Measurements from ENCODE around the gene CCDC60. TPM values are rescaled to one million over a fixed set of nuclear protein-coding genes. Genes with fewer than 3 reads are reported as not detected.
A peak's percentile ranks its signal among the peaks of the same experiment; 100 is the strongest.

Gene CCDC60
- total and polyA plus RNA-seq, 10 of the 15 experiments (the other 5 are each of a cell fraction or from before 2014, with no cell fraction given) = 0.19 TPM; not detected in 9

DNA sequence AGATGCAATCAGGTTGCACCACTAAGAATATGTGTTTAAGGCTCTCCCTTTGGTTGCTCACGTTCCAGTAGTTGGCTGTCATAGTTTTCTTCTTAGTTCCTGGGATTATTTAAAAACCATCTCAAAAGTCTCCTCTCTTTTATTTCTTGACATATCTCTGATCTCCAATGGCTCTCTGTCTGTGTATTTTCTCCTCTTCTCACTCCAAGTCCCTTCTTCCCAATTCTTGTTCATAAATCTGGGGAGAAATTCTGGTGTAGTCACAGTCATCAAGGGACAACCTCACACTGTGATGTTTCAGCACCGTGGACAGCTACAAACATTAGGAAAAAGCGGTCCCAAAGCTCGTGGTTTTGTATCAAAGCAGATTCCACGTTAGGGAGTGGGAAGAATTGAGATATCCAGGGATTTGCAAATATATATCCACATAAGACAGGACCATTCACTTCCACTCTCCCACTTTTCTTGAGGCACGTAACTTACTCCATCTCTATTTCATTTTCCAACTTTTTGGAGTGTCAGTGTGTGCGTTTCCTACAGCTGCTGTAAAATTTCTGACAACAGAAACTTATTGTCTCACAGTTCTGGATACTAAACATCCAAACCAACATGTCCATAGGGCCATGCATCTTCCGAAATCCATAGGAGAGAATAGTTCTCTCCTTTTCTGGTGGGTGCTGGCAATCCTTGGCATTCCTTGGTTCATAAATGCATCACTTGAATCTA is 178.4 kb downstream of the CCDC60 start:
- FAIRE-seq = no peak
- intact Hi-C loops (cut with micrococcal nuclease; ENCODE audit: unreplicated experiment) = no loop called here
- ChIA-PET RAD21 (ENCODE audit: unreplicated experiment) (no interaction called here), CTCF (no interaction called here), POLR2A (no interaction called here), SMC1A (ENCODE audit: uncharacterized antibody, unreplicated experiment) (interaction anchor here (0.7 kb wide), 1 partner anchor 100 kb away, joined by 3 read pairs; no protein-coding TSS in a partner anchor)
- H3K4me1 ChIP-seq (ENCODE audit: control insufficient read depth, insufficient read depth, low read length) = no peaks in the 10 kb centered on the region
- no peak overlapping the region for H2AFZ ChIP-seq (ENCODE audit: control insufficient read depth, low read depth, low read length)
- H3K27me3 ChIP-seq (replicated peaks in 1 of 2; ENCODE audit: control insufficient read depth in 2 of 2, insufficient read depth in 2 of 2, low read length in 1 of 2) = no peaks in the 10 kb centered on the region; a peak in 1 of 4 replicates
- H3K4me3 ChIP-seq = no peak overlapping the region
- 15% methylated on average over 8 of the region's 8 CpGs for WGBS (ENCODE audit: insufficient coverage, insufficient replicate concordance, low lambda C conversion rate, missing lambda C conversion rate)
- in situ Hi-C loops (cut with MboI) = no loop called here
- TF ChIP-seq, protein P1, sequence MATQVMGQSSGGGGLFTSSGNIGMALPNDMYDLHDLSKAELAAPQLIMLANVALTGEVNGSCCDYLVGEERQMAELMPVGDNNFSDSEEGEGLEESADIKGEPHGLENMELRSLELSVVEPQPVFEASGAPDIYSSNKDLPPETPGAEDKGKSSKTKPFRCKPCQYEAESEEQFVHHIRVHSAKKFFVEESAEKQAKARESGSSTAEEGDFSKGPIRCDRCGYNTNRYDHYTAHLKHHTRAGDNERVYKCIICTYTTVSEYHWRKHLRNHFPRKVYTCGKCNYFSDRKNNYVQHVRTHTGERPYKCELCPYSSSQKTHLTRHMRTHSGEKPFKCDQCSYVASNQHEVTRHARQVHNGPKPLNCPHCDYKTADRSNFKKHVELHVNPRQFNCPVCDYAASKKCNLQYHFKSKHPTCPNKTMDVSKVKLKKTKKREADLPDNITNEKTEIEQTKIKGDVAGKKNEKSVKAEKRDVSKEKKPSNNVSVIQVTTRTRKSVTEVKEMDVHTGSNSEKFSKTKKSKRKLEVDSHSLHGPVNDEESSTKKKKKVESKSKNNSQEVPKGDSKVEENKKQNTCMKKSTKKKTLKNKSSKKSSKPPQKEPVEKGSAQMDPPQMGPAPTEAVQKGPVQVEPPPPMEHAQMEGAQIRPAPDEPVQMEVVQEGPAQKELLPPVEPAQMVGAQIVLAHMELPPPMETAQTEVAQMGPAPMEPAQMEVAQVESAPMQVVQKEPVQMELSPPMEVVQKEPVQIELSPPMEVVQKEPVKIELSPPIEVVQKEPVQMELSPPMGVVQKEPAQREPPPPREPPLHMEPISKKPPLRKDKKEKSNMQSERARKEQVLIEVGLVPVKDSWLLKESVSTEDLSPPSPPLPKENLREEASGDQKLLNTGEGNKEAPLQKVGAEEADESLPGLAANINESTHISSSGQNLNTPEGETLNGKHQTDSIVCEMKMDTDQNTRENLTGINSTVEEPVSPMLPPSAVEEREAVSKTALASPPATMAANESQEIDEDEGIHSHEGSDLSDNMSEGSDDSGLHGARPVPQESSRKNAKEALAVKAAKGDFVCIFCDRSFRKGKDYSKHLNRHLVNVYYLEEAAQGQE (IDR thresholded peaks at IDR 0.05; ENCODE audit: low read depth, low read length) = peak; percentile 89
- no peak for TF ChIP-seq EED (IDR thresholded peaks at IDR 0.05; ENCODE audit: low read depth)
- no peak for ATAC-seq
- no peaks in the 10 kb centered on the region for H3K9me3 ChIP-seq (replicated peaks; ENCODE audit: control insufficient read depth, insufficient read depth, low read length)
- BruUV-seq (replicated peaks) = no TSS peak
- H3K79me2 ChIP-seq (ENCODE audit: control insufficient read depth, insufficient read depth, low read length) = no peaks in the 10 kb centered on the region
- no peaks in the 10 kb centered on the region for H3K36me3 ChIP-seq (ENCODE audit: control insufficient read depth in 2 of 2, insufficient read depth in 2 of 2, low read length in 1 of 2)
- no peak overlapping the region for H3K9ac ChIP-seq (ENCODE audit: control insufficient read depth, insufficient read depth, low read length)
- H3K27ac ChIP-seq (ENCODE audit: control insufficient read depth, insufficient read depth) = no peak overlapping the region
- H3K4me2 ChIP-seq (ENCODE audit: control insufficient read depth, insufficient read depth) = no peak overlapping the region
- no peak for DNase-seq (ENCODE audit: low read depth, low spot score)
- no peaks in the 10 kb centered on the region for H4K20me1 ChIP-seq (ENCODE audit: control insufficient read depth, insufficient read depth)

DNA sequence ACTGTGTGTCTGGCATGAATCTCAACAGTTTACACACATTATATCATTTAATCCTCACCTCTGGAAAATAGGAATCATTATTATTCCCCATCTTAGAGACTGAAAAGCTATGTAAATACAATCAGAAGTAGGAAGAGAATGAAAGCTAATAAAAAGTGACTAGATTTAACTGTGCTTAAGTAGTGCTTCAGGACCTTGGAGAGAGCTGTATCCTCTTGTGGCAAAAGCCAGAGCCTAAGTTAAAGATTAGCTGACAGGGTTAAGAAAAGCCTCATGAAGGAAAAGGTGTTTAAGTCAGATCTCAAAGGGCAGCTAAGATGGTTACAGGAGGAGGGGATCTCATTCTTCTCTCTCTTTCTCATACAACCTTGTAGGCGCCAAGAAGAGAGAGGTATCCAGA is 193.7 kb downstream of the CCDC60 start:
- no peak for ATAC-seq
- Histone ChIP-seq H3K4me2 (ENCODE audit: control insufficient read depth, insufficient read depth) (no peak overlapping the region), H3K79me2 (ENCODE audit: control insufficient read depth, insufficient read depth, low read length) (no peaks in the 10 kb centered on the region), H3K9me3 (replicated peaks; ENCODE audit: control insufficient read depth, insufficient read depth, low read length) (no peaks in the 10 kb centered on the region), H3K27me3 (replicated peaks in 1 of 2; ENCODE audit: control insufficient read depth in 2 of 2, insufficient read depth in 2 of 2, low read length in 1 of 2) (no peaks in the 10 kb centered on the region), H3K4me3 (no peak overlapping the region), H2AFZ (ENCODE audit: control insufficient read depth, low read depth, low read length) (no peak overlapping the region), H3K9ac (ENCODE audit: control insufficient read depth, insufficient read depth, low read length) (no peak overlapping the region), H3K4me1 (ENCODE audit: control insufficient read depth, insufficient read depth, low read length) (no peaks in the 10 kb centered on the region), H3K27ac (ENCODE audit: control insufficient read depth, insufficient read depth) (no peak overlapping the region), H3K36me3 (ENCODE audit: control insufficient read depth in 2 of 2, insufficient read depth in 2 of 2, low read length in 1 of 2) (no peaks in the 10 kb centered on the region), H4K20me1 (ENCODE audit: control insufficient read depth, insufficient read depth) (no peaks in the 10 kb centered on the region)
- FAIRE-seq = no peak
- 91% methylated on average over 1 of the region's 1 CpG for WGBS (ENCODE audit: insufficient coverage, insufficient replicate concordance, low lambda C conversion rate, missing lambda C conversion rate)
- SMC1A ChIA-PET (ENCODE audit: uncharacterized antibody, unreplicated experiment) = no interaction called here
- in situ Hi-C loops (cut with MboI) (loop anchor here (25.0 kb wide), 1 partner anchor 1416 kb away; the partner anchor contains the start of gene VSIG10), intact Hi-C loops (cut with micrococcal nuclease; ENCODE audit: unreplicated experiment) (no loop called here)
- CTCF ChIA-PET = no interaction called here
- RAD21 ChIA-PET (ENCODE audit: unreplicated experiment) = no interaction called here
- POLR2A ChIA-PET = no interaction called here
- TF ChIP-seq, protein P1 (IDR thresholded peaks at IDR 0.05; ENCODE audit: low read depth, low read length) = peak; percentile 76
- TF ChIP-seq ETV6 (conservative IDR thresholded peaks at IDR 0.05 in 1 of 2, IDR thresholded peaks at IDR 0.05 in 1 of 2; ENCODE audit: borderline replicate concordance in 1 of 2, low read depth in 1 of 2) (no peak), FOS (IDR thresholded peaks at IDR 0.05; ENCODE audit: borderline replicate concordance, extremely low read depth, insufficient read length) (no peak), NFYB (IDR thresholded peaks at IDR 0.05; ENCODE audit: insufficient read depth, low read depth, low read length) (no peak)
- BruUV-seq (replicated peaks) = no TSS peak
- no peak for DNase-seq (ENCODE audit: low read depth, low spot score)

Measured in GM12878 (cell line).